GM12878 (cell line): ENCODE data around the gene JADE1. TPM values are rescaled to one million over a fixed set of nuclear protein-coding genes. Genes with fewer than 3 reads are reported as not detected.

Experiments used
- BACH1 ChIP-seq: fragments of 450-650 bp; IDR thresholded peaks from 2 replicates; pipeline ENCODE4 v1.6.1; 2017; ENCODE audit warnings: mild to moderate bottlenecking, borderline replicate concordance
- CREM ChIP-seq: IDR thresholded peaks from 2 replicates; pipeline ENCODE4 v1.6.1; 2014; ENCODE audit warnings: antibody characterized with exemption, low read depth
- CTCF ChIP-seq, 3 experiments: IDR thresholded peaks in 2 of 3; conservative IDR thresholded peaks in 1 of 3; 2 replicates each; pipeline ENCODE4 v1.5.1; 2011; ENCODE audit warnings: low read depth in 3 of 3, low read length in 3 of 3, mild to moderate bottlenecking in 3 of 3, control low read depth in 2 of 3, moderate library complexity in 2 of 3, inconsistent platforms in 1 of 3, mixed read lengths in 1 of 3; ENCODE audit not compliant: control insufficient read depth in 2 of 3, insufficient read depth in 1 of 3; ENCODE audit errors: extremely low read depth in 1 of 3
- EED ChIP-seq: sonication (generic); IDR thresholded peaks from 2 replicates; pipeline ENCODE4 v1.6.1; 2016; ENCODE audit warnings: antibody characterized with exemption, low read depth
- ELK1 ChIP-seq: IDR thresholded peaks from 2 replicates; pipeline ENCODE4 v1.6.1; 2012; ENCODE audit warnings: low read depth, low read length, improper control_type of control experiment
- EP300 ChIP-seq, 2 experiments: fragments of 150-350 bp in 1 of 2; IDR thresholded peaks; 2 replicates each; pipeline ENCODE4 v1.6.1; 2011 to 2012; ENCODE audit warnings: low read depth in 2 of 2, low read length in 2 of 2, borderline replicate concordance in 1 of 2, improper control_type of control experiment in 1 of 2, inconsistent platforms in 1 of 2; ENCODE audit not compliant: control insufficient read depth in 1 of 2
- FOS ChIP-seq: IDR thresholded peaks from 3 replicates; pipeline ENCODE4 v1.6.1; 2011; ENCODE audit warnings: borderline replicate concordance; ENCODE audit not compliant: insufficient read length; ENCODE audit errors: extremely low read depth
- FOXK2 ChIP-seq: fragments of 450-650 bp; IDR thresholded peaks from 2 replicates; pipeline ENCODE4 v1.6.1; 2017; ENCODE audit warnings: mild to moderate bottlenecking, moderate library complexity
- JUND ChIP-seq: IDR thresholded peaks from 2 replicates; pipeline ENCODE4 v1.6.1; 2012; ENCODE audit warnings: low read depth, mild to moderate bottlenecking, low read length, improper control_type of control experiment, moderate library complexity
- MEF2A ChIP-seq: IDR thresholded peaks from 2 replicates; pipeline ENCODE4 v1.6.1; 2011; ENCODE audit warnings: low read depth, mild to moderate bottlenecking, low read length, moderate library complexity; ENCODE audit not compliant: insufficient read depth
- MYB ChIP-seq: fragments of 150-350 bp; IDR thresholded peaks from 2 replicates; pipeline ENCODE4 v1.6.1; 2014; ENCODE audit warnings: mild to moderate bottlenecking, low read depth, low read length, borderline replicate concordance
- NFYB ChIP-seq: IDR thresholded peaks from 2 replicates; pipeline ENCODE4 v1.6.1; 2011; ENCODE audit warnings: low read depth, mild to moderate bottlenecking, low read length, improper control_type of control experiment, moderate library complexity; ENCODE audit not compliant: insufficient read depth
- NR2C2 ChIP-seq: IDR thresholded peaks from 2 replicates; pipeline ENCODE4 v1.6.1; 2011; ENCODE audit warnings: borderline replicate concordance, low read depth; ENCODE audit not compliant: control insufficient read depth, insufficient read length
- NRF1 ChIP-seq: conservative IDR thresholded peaks from 2 replicates; pipeline ENCODE4 v1.6.1; 2011; ENCODE audit warnings: mild to moderate bottlenecking, low read depth, low read length, improper control_type of control experiment
- PAX8 ChIP-seq: fragments of 450-650 bp; IDR thresholded peaks from 2 replicates; pipeline ENCODE4 v1.6.1; 2017; ENCODE audit warnings: mild to moderate bottlenecking, moderate library complexity
- PML ChIP-seq: IDR thresholded peaks from 2 replicates; pipeline ENCODE4 v1.6.1; 2012; ENCODE audit warnings: low read length, inconsistent platforms
- POU2F2 ChIP-seq: IDR thresholded peaks from 3 replicates; pipeline ENCODE4 v1.6.1; 2011; ENCODE audit warnings: low read depth, mild to moderate bottlenecking, low read length, borderline replicate concordance
- RAD51 ChIP-seq: fragments of 450-650 bp; IDR thresholded peaks from 2 replicates; pipeline ENCODE4 v1.6.1; 2016; ENCODE audit warnings: moderate library complexity, mild to moderate bottlenecking, inconsistent platforms
- RFX5 ChIP-seq: IDR thresholded peaks from 2 replicates; pipeline ENCODE4 v1.6.1; 2011; ENCODE audit warnings: low read depth, low read length, improper control_type of control experiment
- SMAD5 ChIP-seq: IDR thresholded peaks from 2 replicates; pipeline ENCODE4 v1.6.1; 2016; ENCODE audit warnings: antibody characterized with exemption, low read depth
- SREBF1 ChIP-seq: IDR thresholded peaks from 2 replicates; pipeline ENCODE4 v1.6.1; 2012; ENCODE audit warnings: mild to moderate bottlenecking, low read length
- TARDBP ChIP-seq: IDR thresholded peaks from 2 replicates; pipeline ENCODE4 v1.6.1; 2016; ENCODE audit warnings: borderline replicate concordance
- YBX1 ChIP-seq: fragments of 450-650 bp; IDR thresholded peaks from 2 replicates; pipeline ENCODE4 v1.6.1; 2016; ENCODE audit warnings: antibody characterized with exemption
- YY1 ChIP-seq: IDR thresholded peaks from 2 replicates; pipeline ENCODE4 v1.6.1; 2011; ENCODE audit warnings: low read depth, mild to moderate bottlenecking, low read length
- ZNF622 ChIP-seq: fragments of 450-650 bp; IDR thresholded peaks from 2 replicates; pipeline ENCODE4 v1.6.1; 2017; ENCODE audit warnings: mild to moderate bottlenecking, inconsistent platforms
- polyA plus RNA-seq, 11 experiments: library from polyadenylated mRNA; depleted of rRNA in 4 of 11; unstranded in 6 of 11; stranded (reverse) in 5 of 11; fragments of >200 nt; fragmentation: Nextera tagmentation in 4 of 11; fragmentation: Illumina TruSeq in 1 of 11; extraction: Ambion mirVana in 4 of 11; extraction: Trizol in 1 of 11; gene quantifications; 1 replicate in 1 of 11; 2 replicates in 10 of 11; pipeline versions ENCODE4 v1.2.1 to v1.2.3, GENCODE V29; 2011 to 2016; ENCODE audit warnings: inconsistent platforms in 2 of 11, missing spikeins in 2 of 11, low read depth in 1 of 11
- total RNA-seq, 4 experiments: library from RNA; depleted of rRNA in 3 of 4; stranded (reverse); fragments of >200 nt in 3 of 4; fragmentation: Illumina TruSeq in 1 of 4; extraction: Trizol in 1 of 4; gene quantifications; 2 replicates each; pipeline versions ENCODE4 v1.2.1 to v1.2.3, GENCODE V29; 2013 to 2021
- TF ChIP-seq, protein P1 (sequence below): fragments of 450-650 bp; IDR thresholded peaks from 2 replicates; pipeline ENCODE4 v1.6.1; 2017; ENCODE audit warnings: low read depth, mild to moderate bottlenecking, moderate library complexity
- TF ChIP-seq, protein P2 (sequence below): IDR thresholded peaks from 2 replicates; pipeline ENCODE4 v1.6.1; 2012; ENCODE audit warnings: low read depth, low read length, improper control_type of control experiment

JADE1 gene
- total and polyA plus RNA-seq, 10 of the 15 experiments (the other 5 are each of a cell fraction or from before 2014, with no cell fraction given), result 5.9 to 27.2 (median 15.8) TPM

DNA sequence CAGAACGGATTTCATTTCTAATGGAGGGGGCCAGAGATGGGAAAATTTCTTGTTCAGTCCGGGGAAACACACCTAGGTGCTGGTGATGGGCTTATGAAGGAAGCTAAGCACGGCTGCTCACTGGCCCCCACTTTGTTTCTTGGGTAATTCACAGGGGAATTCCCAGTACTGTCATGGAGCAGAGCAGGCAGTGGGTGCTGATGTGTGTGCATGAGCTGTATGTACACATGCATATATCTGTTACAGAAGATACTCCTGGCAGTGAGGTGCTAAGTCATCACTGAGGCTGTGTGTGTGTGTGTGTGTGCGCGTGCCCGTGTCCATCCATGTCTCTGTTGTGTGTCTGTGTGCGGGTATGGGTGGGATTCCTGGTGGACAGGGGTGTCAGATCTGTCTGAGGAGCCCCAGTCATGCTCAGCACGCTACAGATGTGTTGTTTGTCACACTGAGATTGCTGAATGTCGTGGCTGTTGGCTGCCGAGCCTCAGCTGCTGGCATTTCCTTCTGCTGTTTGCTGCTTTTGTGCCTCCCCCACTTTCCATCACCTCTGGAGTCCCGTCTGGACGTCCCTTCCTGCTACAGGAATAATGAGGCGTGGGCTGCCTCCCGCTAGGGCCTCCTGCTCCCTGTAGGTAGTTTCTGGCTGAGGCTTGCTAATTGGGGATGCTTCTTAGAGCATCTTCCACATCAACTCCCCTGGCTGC, 53.3 kb downstream of the JADE1 start (continued):
- TF ChIP-seq, protein P1, sequence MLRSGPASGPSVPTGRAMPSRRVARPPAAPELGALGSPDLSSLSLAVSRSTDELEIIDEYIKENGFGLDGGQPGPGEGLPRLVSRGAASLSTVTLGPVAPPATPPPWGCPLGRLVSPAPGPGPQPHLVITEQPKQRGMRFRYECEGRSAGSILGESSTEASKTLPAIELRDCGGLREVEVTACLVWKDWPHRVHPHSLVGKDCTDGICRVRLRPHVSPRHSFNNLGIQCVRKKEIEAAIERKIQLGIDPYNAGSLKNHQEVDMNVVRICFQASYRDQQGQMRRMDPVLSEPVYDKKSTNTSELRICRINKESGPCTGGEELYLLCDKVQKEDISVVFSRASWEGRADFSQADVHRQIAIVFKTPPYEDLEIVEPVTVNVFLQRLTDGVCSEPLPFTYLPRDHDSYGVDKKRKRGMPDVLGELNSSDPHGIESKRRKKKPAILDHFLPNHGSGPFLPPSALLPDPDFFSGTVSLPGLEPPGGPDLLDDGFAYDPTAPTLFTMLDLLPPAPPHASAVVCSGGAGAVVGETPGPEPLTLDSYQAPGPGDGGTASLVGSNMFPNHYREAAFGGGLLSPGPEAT, result 0 out of 2 replicates have a peak, but pooled peaks have one; percentile 29
- TF ChIP-seq YY1 (peak; percentile 67), ZNF622 (no peak), POU2F2 (peak; percentile 22; the same call in 1 of the 3 replicates), NR2C2 (no peak), TARDBP (no peak; the same call in 1 of the 2 replicates), SMAD5 (no peak), BACH1 (no peak), RFX5 (no peak), RAD51 (no peak), EP300 (IDR thresholded peaks at IDR 0.05; ENCODE audit: borderline replicate concordance in 1 of 2, control insufficient read depth in 1 of 2, low read depth in 2 of 2, low read length in 2 of 2) (no peak), CTCF (IDR thresholded peaks at IDR 0.05 in 2 of 3, conservative IDR thresholded peaks at IDR 0.05 in 1 of 3; ENCODE audit: control insufficient read depth in 2 of 3, extremely low read depth in 1 of 3, insufficient read depth in 1 of 3, low read depth in 3 of 3, low read length in 3 of 3) (no peak), MYB (no peak), FOS (no peak), FOXK2 (no peak), PML (peak; percentile 71), CREM (peak; percentile 28; the same call in 1 of the 2 replicates), PAX8 (no peak), NRF1 (no peak), NFYB (no peak), JUND (no peak), MEF2A (no peak), ELK1 (no peak), EED (peak; percentile 21; the same call in 1 of the 2 replicates), SREBF1 (no peak), YBX1 (no peak)
- TF ChIP-seq, protein P2, sequence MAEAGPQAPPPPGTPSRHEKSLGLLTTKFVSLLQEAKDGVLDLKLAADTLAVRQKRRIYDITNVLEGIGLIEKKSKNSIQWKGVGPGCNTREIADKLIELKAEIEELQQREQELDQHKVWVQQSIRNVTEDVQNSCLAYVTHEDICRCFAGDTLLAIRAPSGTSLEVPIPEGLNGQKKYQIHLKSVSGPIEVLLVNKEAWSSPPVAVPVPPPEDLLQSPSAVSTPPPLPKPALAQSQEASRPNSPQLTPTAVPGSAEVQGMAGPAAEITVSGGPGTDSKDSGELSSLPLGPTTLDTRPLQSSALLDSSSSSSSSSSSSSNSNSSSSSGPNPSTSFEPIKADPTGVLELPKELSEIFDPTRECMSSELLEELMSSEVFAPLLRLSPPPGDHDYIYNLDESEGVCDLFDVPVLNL, result no peak
